ENCODE data around the gene VEZT.

Gene VEZT

DNA sequence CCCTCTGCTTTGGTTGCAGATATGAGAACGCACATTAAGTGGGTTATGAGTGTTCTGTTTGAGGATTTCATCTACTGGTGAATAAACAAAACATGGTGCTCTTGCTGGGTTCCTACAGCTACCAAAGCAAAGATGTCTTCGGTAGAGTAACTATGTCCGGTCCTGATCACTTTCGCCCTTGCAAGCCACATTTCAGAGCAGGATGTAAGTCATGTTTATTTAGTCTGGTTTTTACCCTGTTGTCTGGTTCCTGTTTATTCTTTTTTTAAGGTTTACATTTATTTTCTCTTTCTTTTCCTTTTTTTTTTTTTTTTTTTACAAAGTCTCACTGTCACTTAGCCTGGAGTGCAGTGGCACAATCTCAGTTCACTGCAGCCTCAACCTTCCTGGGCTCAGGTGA lies 99.2 kb downstream of the VEZT start:
- H3K4me3 ChIP-seq (replicated peaks; ENCODE audit: low read depth, low read length): no peak overlapping the region
- DNase-seq (ENCODE audit: extremely low read depth, insufficient read length): no peak
- H3K36me3 ChIP-seq (ENCODE audit: control insufficient read depth, insufficient read depth, low read length): no peaks in the 10 kb centered on the region
- no peaks in the 10 kb centered on the region for H3K27me3 ChIP-seq (replicated peaks; ENCODE audit: control insufficient read depth, insufficient read depth, low read length)
- TF ChIP-seq, protein P1, sequence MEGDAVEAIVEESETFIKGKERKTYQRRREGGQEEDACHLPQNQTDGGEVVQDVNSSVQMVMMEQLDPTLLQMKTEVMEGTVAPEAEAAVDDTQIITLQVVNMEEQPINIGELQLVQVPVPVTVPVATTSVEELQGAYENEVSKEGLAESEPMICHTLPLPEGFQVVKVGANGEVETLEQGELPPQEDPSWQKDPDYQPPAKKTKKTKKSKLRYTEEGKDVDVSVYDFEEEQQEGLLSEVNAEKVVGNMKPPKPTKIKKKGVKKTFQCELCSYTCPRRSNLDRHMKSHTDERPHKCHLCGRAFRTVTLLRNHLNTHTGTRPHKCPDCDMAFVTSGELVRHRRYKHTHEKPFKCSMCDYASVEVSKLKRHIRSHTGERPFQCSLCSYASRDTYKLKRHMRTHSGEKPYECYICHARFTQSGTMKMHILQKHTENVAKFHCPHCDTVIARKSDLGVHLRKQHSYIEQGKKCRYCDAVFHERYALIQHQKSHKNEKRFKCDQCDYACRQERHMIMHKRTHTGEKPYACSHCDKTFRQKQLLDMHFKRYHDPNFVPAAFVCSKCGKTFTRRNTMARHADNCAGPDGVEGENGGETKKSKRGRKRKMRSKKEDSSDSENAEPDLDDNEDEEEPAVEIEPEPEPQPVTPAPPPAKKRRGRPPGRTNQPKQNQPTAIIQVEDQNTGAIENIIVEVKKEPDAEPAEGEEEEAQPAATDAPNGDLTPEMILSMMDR (IDR thresholded peaks at IDR 0.05; ENCODE audit: insufficient read depth, low read length, poor library complexity, severe bottlenecking): no peak

DNA sequence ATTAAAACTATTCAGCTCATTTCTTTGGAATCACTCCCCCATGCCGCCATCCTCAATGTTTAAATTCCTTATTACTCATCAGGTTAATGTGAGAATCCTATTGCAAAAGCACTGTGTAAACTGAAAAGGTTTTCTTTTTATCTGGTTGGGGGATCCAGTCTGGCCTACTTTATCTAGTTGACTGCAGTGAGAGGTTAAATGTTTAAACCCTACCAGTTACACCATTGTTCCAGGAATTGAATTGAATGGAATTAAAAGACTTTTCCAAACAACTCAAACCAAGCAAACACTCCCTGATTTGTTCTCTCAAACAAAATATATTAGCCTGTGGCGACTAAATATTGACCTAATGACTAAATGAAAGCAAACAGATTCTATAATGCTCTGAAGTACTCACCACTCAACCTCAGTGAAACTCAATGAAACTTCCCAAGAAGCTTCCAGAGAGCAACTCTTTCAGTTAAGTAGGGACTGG lies 100.5 kb downstream of the VEZT start:
- DNase-seq (ENCODE audit: extremely low read depth, insufficient read length): no peak
- no peak overlapping the region for H3K4me3 ChIP-seq (replicated peaks; ENCODE audit: low read depth, low read length)
- TF ChIP-seq, protein P1 (IDR thresholded peaks at IDR 0.05; ENCODE audit: insufficient read depth, low read length, poor library complexity, severe bottlenecking): no peak
- no peaks in the 10 kb centered on the region for H3K27me3 ChIP-seq (replicated peaks; ENCODE audit: control insufficient read depth, insufficient read depth, low read length)
- no peaks in the 10 kb centered on the region for H3K36me3 ChIP-seq (ENCODE audit: control insufficient read depth, insufficient read depth, low read length)

DNA sequence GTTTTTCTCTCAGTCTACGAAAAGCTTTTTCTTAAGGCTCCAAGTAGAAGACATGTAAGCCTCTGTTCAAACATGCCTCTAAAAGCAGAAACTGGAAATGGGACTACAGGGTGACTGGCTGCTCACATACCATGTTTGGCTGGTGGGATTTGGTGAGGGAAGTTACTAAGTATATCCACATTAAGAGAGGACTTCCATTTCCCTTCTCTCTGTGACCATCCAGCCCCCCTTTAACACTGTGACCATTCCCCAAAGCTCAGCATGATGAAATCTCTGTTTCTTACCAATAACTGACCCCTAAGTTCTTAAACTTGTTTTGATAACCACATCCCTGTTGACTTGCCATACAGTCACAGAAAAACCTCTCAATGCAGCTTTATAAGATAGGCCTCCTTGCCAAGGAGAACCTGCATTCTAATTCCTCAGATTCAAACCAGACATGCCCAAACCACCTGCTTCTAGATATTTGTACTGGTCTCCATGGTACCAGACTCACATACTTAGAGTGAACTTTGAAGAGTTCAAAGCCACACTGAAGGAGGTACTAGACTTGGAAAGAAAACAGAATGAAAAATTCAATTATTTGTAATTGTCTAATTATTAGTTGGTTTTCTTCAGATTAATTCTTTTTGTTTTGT lies 102.2 kb downstream of the VEZT start:
- DNase-seq (ENCODE audit: extremely low read depth, insufficient read length): no peak
- Histone ChIP-seq H3K27me3 (replicated peaks; ENCODE audit: control insufficient read depth, insufficient read depth, low read length) (no peaks in the 10 kb centered on the region), H3K36me3 (ENCODE audit: control insufficient read depth, insufficient read depth, low read length) (no peaks in the 10 kb centered on the region), H3K4me3 (replicated peaks; ENCODE audit: low read depth, low read length) (no peak overlapping the region)
- TF ChIP-seq, protein P1 (IDR thresholded peaks at IDR 0.05; ENCODE audit: insufficient read depth, low read length, poor library complexity, severe bottlenecking): no peak

DNA sequence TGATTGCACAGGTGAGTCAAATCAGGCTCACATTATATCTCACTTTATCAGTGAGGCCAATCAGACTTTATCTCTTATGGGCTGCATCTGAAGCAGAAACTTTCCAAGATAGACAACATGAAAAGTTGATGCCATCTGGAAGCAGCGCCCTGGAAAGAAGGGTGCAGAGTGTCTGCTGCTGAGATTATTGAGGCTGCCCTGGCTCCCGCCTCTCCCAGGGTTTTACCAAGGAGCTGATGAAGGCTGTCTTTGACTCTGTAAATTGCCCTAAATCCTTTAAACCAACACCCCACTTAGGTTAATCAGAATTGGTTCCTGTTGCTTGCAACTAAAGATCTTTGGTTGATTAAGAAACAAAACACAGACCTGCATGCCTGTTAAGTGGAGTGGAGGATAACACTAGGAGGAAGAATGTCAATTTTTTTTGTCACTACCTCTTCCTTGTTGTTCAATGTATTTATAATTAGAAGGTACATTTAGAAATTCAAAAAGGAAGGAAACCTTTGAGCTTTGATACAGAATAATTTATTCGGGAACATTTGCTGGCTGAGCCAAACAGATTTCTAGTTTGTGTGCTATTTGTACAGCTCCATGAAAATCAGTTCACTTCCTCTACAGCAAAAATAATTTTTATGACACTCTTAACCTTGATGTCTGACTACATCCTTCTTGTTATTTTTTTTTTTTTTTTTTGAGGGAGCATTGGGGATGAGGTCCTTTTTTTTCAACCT lies 104.1 kb downstream of the VEZT start:
- H3K27me3 ChIP-seq (replicated peaks; ENCODE audit: control insufficient read depth, insufficient read depth, low read length): no peaks in the 10 kb centered on the region
- no peaks in the 10 kb centered on the region for H3K36me3 ChIP-seq (ENCODE audit: control insufficient read depth, insufficient read depth, low read length)
- no peak for DNase-seq (ENCODE audit: extremely low read depth, insufficient read length)
- TF ChIP-seq, protein P1 (IDR thresholded peaks at IDR 0.05; ENCODE audit: insufficient read depth, low read length, poor library complexity, severe bottlenecking): no peak
- no peak overlapping the region for H3K4me3 ChIP-seq (replicated peaks; ENCODE audit: low read depth, low read length)

DNA sequence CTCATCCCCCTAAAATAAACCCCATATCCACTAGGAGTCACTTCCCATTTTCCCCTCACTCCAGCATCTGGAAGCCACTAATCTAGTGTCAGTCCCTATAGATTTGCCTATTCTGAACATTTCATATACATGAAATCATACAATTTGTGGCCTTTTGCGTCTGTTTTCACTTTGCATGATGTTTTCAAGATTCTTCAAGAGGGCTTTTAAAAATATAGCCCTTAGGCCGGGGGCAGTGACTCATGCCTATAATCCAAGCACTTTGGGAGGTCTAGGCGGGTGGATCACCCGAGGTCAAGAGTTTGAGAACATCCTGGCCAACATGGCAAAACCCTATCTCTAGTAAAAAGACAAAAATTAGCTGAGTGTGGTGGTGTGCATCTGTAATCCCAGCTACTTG lies 104.7 kb downstream of the VEZT start:
- TF ChIP-seq, protein P1 (IDR thresholded peaks at IDR 0.05; ENCODE audit: insufficient read depth, low read length, poor library complexity, severe bottlenecking): no peak
- Histone ChIP-seq H3K4me3 (replicated peaks; ENCODE audit: low read depth, low read length) (no peak overlapping the region), H3K36me3 (ENCODE audit: control insufficient read depth, insufficient read depth, low read length) (no peaks in the 10 kb centered on the region), H3K27me3 (replicated peaks; ENCODE audit: control insufficient read depth, insufficient read depth, low read length) (no peaks in the 10 kb centered on the region)
- DNase-seq (ENCODE audit: extremely low read depth, insufficient read length): no peak

Measured in GM06990 (cell line).